Psoas muscle (tissue), 8 donors: ENCODE data around the gene AGBL2. TPM values are rescaled to one million over a fixed set of nuclear protein-coding genes. Genes with fewer than 3 reads are reported as not detected.
"Not testable (repeated sequence)": the region's sequence is repeated elsewhere in the genome, so short reads cannot be mapped to it uniquely, and the experiment has no call there.

Experiments
- ATAC-seq, 4 donors: fragments of 200-7000 bp; cut with Tn5 transposase; one replicate each; pipeline ENCODE4 v1.9.1; 2020; ENCODE audit warnings: moderate library complexity in 3 of 4, mild to moderate bottlenecking in 2 of 4
- DNase-seq, 2 donors: peaks; one replicate each; pipeline ENCODE4 v3.0.0-alpha.2; 2020
- H3K27ac ChIP-seq: fragments of 200-600 bp; one replicate; pipeline ENCODE4 v1.8.0; 2022
- H3K27me3 ChIP-seq, 3 donors: fragments of 200-600 bp in 1 of 3; one replicate each; pipeline versions ENCODE4 v1.6.1 to v1.8.0; 2013 to 2022; ENCODE audit warnings: low read length in 2 of 3, mild to moderate bottlenecking in 2 of 3, moderate library complexity in 1 of 3; ENCODE audit not compliant: insufficient read depth in 3 of 3
- H3K36me3 ChIP-seq, 2 donors: fragments of 200-600 bp in 1 of 2; one replicate each; pipeline versions ENCODE4 v1.6.1 to v1.8.0; 2013 to 2022; ENCODE audit warnings: low read depth in 1 of 2, mild to moderate bottlenecking in 1 of 2, moderate library complexity in 1 of 2; ENCODE audit not compliant: insufficient read depth in 1 of 2
- H3K4me1 ChIP-seq: fragments of 200-600 bp; one replicate; pipeline ENCODE4 v1.8.0; 2022
- H3K4me3 ChIP-seq: fragments of 200-600 bp; one replicate; pipeline ENCODE4 v1.8.0; 2022; ENCODE audit warnings: mild to moderate bottlenecking
- H3K9me3 ChIP-seq: fragments of 200-600 bp; one replicate; pipeline ENCODE4 v1.8.0; 2022
- WGBS, 3 donors: extraction: QIAGEN DNeasy Blood & Tissue Kit; methylation state at CpG; one replicate each; pipeline versions ENCODE4 v1.1.6 to v1.1.7; 2013; 5-methylcytosine and 5-hydroxymethylcytosine counted together
- intact Hi-C, 2 donors: fragments of 100-400 bp; cut with DNase I; formaldehyde crosslinking; loops; one replicate each; pipeline versions ENCODE4 v1.11.0 to v1.14.2; 2022
- polyA plus RNA-seq, 3 donors: library from polyadenylated mRNA; stranded (reverse); fragments of 200-250 nt; gene quantifications; one replicate each; pipeline ENCODE4 v1.2.3, GENCODE V29; 2013
- total RNA-seq, 4 donors: library from RNA; stranded (reverse); fragmentation: NEBNext Ultra II Directional in 2 of 4; extraction: Animal tissue kit (Norgen Biotek cat#: 25700) in 2 of 4; gene quantifications; one replicate each; pipeline versions ENCODE4 v1.2.1 to v1.2.4, GENCODE V29; 2021 to 2023
- TF ChIP-seq, protein P1 (sequence below): fragments of 200-600 bp; IDR thresholded peaks from one replicate; pipeline ENCODE4 v1.8.0; 2022; ENCODE audit warnings: antibody characterized with exemption
- donor health status: healthy with polysubstance abuse.
- donor health status: DM: no; HTN: no; CAD: no; lungs with moderate emphysema.
- donor health status: Bipolar disorder and iron deficiency.
- donor health status: healthy.
- donor health status: DM: yes; HTN: yes; CAD: no.
- donor health status: DM: no; HTN: no; CAD: no.
- donor health status: DM: no; HTN: no; CAD: no.
- donor health status: DM: yes; HTN: yes; CAD: no.

AGBL2 gene
- total and polyA plus RNA-seq, 7 donors: 0.04 to 0.76 (median 0.15) TPM; not detected in 2

DNA sequence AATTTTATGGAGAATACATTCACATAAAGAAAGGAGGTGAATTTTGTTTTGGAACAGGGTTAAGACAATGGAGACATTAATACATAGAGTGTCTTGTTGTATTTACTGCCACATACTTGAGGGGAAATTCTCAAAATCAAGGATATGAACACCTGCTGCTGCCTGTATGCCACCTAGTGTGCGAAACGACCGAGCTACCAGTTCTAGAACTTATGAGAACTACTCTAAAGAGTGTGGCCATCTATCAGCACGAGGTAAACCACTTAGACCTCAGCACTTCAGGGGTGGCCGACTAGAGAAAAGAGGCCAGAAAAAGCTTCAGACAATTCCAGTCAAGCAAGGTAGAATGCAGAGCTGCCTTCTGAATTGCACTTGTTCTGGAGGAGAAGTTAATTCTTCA is 1.5 kb upstream of the AGBL2 start:
- H3K4me3 ChIP-seq: no peak overlapping the region
- DNase-seq (no peak), ATAC-seq (no peak)
- 48 to 63% (median 52%) methylated on average over 5 of the region's 5 CpGs for WGBS, 3 donors
- H3K27ac ChIP-seq: no peak overlapping the region
- peaks cover 3 to 58% of the 10 kb centered on the region in 2 donors for H3K36me3 ChIP-seq
- peaks cover 4% of the 10 kb centered on the region for H3K4me1 ChIP-seq
- H3K9me3 ChIP-seq: no peaks in the 10 kb centered on the region
- H3K27me3 ChIP-seq: no peaks in the 10 kb centered on the region
- intact Hi-C loops: no loop called here
- TF ChIP-seq, protein P1, sequence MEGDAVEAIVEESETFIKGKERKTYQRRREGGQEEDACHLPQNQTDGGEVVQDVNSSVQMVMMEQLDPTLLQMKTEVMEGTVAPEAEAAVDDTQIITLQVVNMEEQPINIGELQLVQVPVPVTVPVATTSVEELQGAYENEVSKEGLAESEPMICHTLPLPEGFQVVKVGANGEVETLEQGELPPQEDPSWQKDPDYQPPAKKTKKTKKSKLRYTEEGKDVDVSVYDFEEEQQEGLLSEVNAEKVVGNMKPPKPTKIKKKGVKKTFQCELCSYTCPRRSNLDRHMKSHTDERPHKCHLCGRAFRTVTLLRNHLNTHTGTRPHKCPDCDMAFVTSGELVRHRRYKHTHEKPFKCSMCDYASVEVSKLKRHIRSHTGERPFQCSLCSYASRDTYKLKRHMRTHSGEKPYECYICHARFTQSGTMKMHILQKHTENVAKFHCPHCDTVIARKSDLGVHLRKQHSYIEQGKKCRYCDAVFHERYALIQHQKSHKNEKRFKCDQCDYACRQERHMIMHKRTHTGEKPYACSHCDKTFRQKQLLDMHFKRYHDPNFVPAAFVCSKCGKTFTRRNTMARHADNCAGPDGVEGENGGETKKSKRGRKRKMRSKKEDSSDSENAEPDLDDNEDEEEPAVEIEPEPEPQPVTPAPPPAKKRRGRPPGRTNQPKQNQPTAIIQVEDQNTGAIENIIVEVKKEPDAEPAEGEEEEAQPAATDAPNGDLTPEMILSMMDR: no peak

DNA sequence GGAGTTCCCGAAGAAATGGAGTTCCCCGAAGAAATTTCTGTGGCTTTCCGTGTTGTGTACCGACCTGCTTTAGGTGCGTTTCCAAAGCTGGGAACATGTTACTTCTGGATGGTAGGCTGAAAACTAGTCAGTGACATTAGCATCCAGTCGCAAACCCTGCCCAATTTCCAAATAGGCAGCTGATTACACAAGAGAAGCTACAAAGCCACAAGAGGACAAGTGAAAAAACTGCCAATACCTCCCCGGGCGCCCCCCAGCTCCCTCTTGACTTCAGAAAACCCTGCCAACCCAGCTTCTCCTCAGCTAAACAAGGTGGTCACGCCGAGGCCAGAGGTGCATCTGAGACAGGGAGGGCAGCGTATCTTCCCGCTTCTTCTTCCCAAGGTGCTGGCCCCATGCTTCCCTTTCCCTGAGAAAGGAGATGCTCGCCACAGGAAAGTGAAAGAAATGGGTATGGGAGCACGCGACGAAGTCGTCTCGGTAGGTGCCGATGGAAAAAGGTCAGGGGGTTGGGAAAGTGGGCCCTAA is 551 bp downstream of the AGBL2 start:
- DNase-seq: peak in 1 of 2 donors; percentile 26
- H3K9me3 ChIP-seq: no peaks in the 10 kb centered on the region
- WGBS, 3 donors: 14 to 17% (median 16%) methylated on average over 19 of the region's 19 CpGs
- TF ChIP-seq, protein P1: no peak
- H3K4me1 ChIP-seq: peaks cover 4% of the 10 kb centered on the region
- intact Hi-C loops: loop anchor here in 1 of 2 donors (5.0 kb wide), 1 partner anchor 67 kb away; no protein-coding TSS in a partner anchor
- ATAC-seq: peak; percentile 23 to 59 (median 36)
- peaks cover under 1 to 37% of the 10 kb centered on the region in 2 donors for H3K36me3 ChIP-seq
- H3K27ac ChIP-seq: peak overlapping the region; percentile 19
- peak overlapping the region; percentile 78 for H3K4me3 ChIP-seq
- H3K27me3 ChIP-seq: no peaks in the 10 kb centered on the region

DNA sequence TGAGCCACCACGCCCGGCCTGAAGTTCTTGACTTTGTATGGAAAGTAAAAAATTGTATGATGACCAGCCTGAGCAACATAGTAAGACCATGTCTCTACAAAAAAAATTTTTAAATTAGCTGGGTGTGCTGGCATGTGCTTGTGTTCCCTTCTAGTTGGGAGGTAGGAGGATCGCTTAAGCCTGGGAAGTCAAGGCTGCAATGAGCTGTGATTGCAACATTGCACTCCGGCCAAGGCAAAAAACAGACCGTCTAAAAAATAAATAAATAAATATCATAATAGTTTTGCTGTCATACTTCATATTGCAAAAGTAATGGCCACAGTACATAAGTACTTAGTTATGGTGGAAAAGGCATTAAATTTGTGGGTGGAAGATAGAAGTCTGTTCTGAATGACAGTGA is 3.4 kb downstream of the AGBL2 start:
- H3K4me1 ChIP-seq: peaks cover 4% of the 10 kb centered on the region
- intact Hi-C loops: loop anchor here in 1 of 2 donors (5.0 kb wide), 1 partner anchor 65 kb away; no protein-coding TSS in a partner anchor
- DNase-seq: no peak
- H3K36me3 ChIP-seq: peaks cover 0 to 9% of the 10 kb centered on the region in 2 donors
- 84 to 90% (median 87%) methylated on average over 5 of the region's 5 CpGs for WGBS, 3 donors
- no peaks in the 10 kb centered on the region for H3K27me3 ChIP-seq
- H3K9me3 ChIP-seq: no peaks in the 10 kb centered on the region
- TF ChIP-seq, protein P1: no peak
- ATAC-seq: no peak
- H3K27ac ChIP-seq: no peak overlapping the region
- no peak overlapping the region for H3K4me3 ChIP-seq

DNA sequence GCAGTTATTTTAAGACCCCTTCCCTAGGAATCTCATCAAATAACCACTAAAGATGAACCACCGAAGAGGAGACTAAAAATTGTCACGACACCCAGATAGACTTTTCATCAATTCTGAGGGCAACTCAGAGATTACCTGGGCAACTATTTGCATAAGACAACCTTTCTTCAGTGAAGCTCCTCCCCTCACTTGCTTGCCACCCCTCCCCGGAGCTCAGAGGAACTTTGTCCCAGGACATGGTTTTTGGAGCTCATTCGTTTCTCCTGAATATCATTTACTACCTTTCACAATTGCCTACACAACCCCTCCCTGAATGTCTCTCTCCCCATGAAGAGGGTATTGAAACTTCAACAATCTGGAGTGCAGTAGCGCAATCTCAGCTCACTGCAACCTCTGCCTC is 3.9 kb downstream of the AGBL2 start:
- intact Hi-C loops: loop anchor here in 1 of 2 donors (5.0 kb wide), 1 partner anchor 64 kb away; no protein-coding TSS in a partner anchor
- H3K27ac ChIP-seq: no peak overlapping the region
- no peak for ATAC-seq
- DNase-seq: no peak
- no peak overlapping the region for H3K4me3 ChIP-seq
- TF ChIP-seq, protein P1: no peak
- 76 to 81% (median 76%) methylated on average over 5 of the region's 5 CpGs for WGBS, 3 donors
- H3K4me1 ChIP-seq: peaks cover 4% of the 10 kb centered on the region
- no peaks in the 10 kb centered on the region for H3K9me3 ChIP-seq
- peaks cover 0 to 4% of the 10 kb centered on the region in 2 donors for H3K36me3 ChIP-seq
- H3K27me3 ChIP-seq: no peaks in the 10 kb centered on the region

DNA sequence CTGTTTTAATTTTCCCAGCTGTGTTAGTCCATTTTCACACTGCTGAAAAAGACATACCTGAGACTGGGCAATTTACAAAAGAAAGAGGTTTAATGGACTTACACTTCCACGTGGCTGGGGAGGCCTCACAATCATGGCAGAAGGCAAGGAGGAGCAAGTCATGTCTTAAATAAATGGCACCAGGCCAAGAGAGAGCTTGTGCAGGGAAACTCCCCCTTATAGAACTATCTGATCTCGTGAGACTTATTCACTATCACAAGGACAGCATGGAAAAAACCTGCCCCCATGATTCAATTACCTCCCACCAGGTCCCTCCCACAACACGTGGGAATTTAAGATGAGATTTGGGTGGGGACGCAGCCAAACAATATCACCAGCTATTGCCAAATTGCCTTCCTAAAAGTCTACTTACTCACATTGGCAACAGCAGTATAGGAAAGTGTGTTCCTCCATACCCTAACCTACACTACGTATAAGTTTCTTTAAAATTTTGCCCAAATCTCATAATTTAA is 7.8 kb downstream of the AGBL2 start:
- H3K36me3 ChIP-seq, ATAC-seq, H3K27ac ChIP-seq, H3K27me3 ChIP-seq, H3K9me3 ChIP-seq, H3K4me3 ChIP-seq, intact Hi-C loops, DNase-seq, H3K4me1 ChIP-seq: not testable (repeated sequence)
- 80 to 86% (median 83%) methylated on average over 5 of the region's 5 CpGs for WGBS, 3 donors
